ENCODE data around the gene MGMT.

The MGMT gene

DNA sequence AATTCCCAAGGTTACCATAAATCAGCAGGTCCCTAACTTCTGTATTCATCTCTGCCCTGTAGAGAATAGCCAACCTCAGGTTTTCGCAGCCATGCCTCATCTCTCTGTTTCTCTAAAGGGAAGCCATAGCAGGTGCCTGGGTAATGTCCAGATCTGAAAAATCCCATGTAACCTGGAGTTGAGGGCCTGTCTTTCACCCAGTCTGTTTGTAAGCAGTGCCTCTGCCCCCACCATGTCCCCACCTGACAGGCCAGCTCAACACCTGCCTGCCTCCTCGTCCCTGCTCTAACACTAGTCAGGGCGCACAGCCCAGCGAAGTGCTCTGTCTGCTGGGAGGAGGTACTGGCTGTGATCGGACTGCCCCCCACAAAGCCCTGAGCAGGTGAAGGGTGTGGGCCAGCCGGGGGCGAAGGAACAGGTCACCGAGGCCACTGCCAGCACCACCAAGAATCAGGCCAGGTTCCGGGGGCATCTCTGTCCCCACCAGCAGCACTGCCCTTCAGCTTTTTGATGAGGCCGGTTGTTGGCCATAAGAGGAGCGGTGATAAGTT is 210.4 kb downstream of the MGMT start:
- ATAC-seq, result no peak
- Mint-ChIP-seq H3K9me3 (peaks cover 3% of the 10 kb centered on the region), H3K4me1 (peaks cover 30% of the 10 kb centered on the region), H3K27ac (no peak overlapping the region), H3K27me3 (no peaks in the 10 kb centered on the region), H3K36me3 (peaks cover 47% of the 10 kb centered on the region), H3K4me3 (no peak overlapping the region)

DNA sequence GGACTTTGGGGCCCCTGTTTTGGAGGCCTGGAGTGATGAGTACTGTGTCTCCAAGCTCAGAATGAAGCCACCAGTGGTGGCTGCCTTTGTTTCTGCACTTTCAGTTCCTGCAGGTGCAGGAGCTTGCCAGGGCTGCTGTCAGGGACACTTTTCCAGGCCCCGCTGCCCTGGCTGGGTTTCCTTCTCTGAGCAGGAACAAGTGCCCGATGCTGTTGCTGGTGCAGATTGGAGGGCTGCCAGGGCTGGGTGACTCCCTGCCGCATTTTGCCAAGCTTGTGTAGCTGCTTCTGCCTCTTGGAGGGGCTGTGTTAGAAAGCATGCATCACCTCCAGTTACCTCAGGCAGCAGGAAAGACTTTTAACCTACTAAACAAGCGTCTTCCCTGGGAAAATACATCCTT is 211.1 kb downstream of the MGMT start:
- Mint-ChIP-seq H3K27me3 (no peaks in the 10 kb centered on the region), H3K9me3 (peaks cover 3% of the 10 kb centered on the region), H3K4me1 (peaks cover 30% of the 10 kb centered on the region), H3K27ac (no peak overlapping the region), H3K36me3 (peaks cover 44% of the 10 kb centered on the region), H3K4me3 (no peak overlapping the region)
- no peak for ATAC-seq

DNA sequence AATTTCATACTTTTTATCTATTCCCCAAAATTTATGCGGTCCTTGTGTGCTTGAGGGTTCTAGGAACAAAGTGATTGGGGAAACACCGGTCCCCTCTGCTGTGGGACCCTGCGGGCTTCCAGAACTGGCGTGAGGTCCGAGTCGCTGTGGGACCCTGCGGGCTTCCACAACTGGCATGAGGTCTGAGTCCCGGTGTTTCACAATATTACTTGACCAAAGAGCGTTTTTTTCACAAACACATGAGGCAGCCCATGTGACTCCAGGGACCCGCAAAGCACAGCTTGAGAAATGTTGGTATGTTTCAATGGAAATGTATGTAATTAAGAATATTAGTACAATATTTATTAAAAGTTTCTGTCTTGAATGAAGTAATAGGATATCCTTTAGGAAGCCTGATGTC is 212.2 kb downstream of the MGMT start:
- H3K27me3 Mint-ChIP-seq, result no peaks in the 10 kb centered on the region
- ATAC-seq, result no peak
- peaks cover 43% of the 10 kb centered on the region for H3K36me3 Mint-ChIP-seq

GRCh38 chr10:129680661-129681344 is 213.8 kb downstream of the MGMT start:
- H3K27ac Mint-ChIP-seq, result no peak overlapping the region
- H3K4me3 Mint-ChIP-seq, result no peak overlapping the region
- ATAC-seq, result no peak
- peaks cover 33% of the 10 kb centered on the region for H3K36me3 Mint-ChIP-seq
- H3K4me1 Mint-ChIP-seq, result peaks cover 32% of the 10 kb centered on the region
- no peaks in the 10 kb centered on the region for H3K9me3 Mint-ChIP-seq
- no peaks in the 10 kb centered on the region for H3K27me3 Mint-ChIP-seq

More for the DNA sequence above, 212.2 kb downstream of the MGMT start:
- H3K4me1 Mint-ChIP-seq, result peaks cover 34% of the 10 kb centered on the region
- H3K4me3 Mint-ChIP-seq, result no peak overlapping the region
- no peak overlapping the region for H3K27ac Mint-ChIP-seq
- peaks cover 3% of the 10 kb centered on the region for H3K9me3 Mint-ChIP-seq

DNA sequence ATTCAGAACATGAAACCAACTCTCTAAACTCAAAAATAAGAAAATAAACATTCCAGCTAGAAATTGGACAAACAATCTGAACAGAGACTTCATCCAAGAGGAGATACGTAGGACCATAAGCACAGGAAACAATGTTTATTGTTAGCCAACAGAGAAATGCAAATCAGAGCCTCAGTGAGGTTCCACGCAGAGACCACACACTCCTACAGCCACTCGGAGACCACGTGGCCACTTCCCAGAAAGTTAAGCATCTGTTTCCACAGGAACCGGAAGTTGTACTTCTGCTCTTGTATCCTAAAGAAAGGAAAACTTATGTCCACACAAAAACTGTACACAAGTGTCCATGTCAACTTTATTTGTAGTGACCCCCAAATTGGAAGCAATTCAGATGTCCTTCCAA is 214.8 kb downstream of the MGMT start:
- no peak for ATAC-seq
- Mint-ChIP-seq H3K27ac (peak overlapping the region; percentile 3), H3K27me3 (no peaks in the 10 kb centered on the region), H3K36me3 (peaks cover 33% of the 10 kb centered on the region), H3K4me3 (no peak overlapping the region), H3K9me3 (no peaks in the 10 kb centered on the region), H3K4me1 (peaks cover 26% of the 10 kb centered on the region)

- Mint-ChIP-seq H3K27me3 (no peaks in the 10 kb centered on the region), H3K9me3 (no peaks in the 10 kb centered on the region), H3K4me1 (peaks cover 26% of the 10 kb centered on the region), H3K27ac (no peak overlapping the region), H3K4me3 (no peak overlapping the region), H3K36me3 (peaks cover 28% of the 10 kb centered on the region)
- no peak for ATAC-seq
Observed at GRCh38 chr10:129683519-129683918, 216.5 kb downstream of the MGMT start.

DNA sequence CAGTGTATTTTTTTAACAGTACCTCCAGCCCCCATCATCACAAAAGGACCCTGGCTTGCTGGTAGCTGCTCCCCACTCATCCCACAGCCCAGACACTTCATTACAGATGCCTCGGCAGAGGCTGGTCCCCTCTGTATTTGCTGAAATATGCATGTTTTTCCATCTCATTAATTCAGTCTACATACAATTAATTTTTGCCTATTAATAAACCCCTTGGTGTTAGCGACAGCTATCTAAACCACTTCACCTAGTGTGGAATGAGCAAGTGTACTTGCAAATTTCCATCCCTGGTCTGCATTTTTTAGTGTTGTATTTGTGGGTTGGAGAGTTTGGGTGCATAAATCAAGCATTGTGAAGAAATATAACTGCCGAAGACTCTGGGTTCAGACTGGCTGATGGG is 216.9 kb downstream of the MGMT start:
- no peak for ATAC-seq

GRCh38 chr10:129685271-129685670 is 218.2 kb downstream of the MGMT start:
- Mint-ChIP-seq H3K4me1 (peaks cover 27% of the 10 kb centered on the region), H3K4me3 (no peak overlapping the region), H3K27ac (no peak overlapping the region), H3K36me3 (peaks cover 22% of the 10 kb centered on the region), H3K27me3 (no peaks in the 10 kb centered on the region), H3K9me3 (no peaks in the 10 kb centered on the region)
- no peak for ATAC-seq

More for the DNA sequence above, 216.9 kb downstream of the MGMT start:
- Mint-ChIP-seq H3K4me1 (peaks cover 26% of the 10 kb centered on the region), H3K4me3 (no peak overlapping the region), H3K27me3 (no peaks in the 10 kb centered on the region), H3K36me3 (peaks cover 29% of the 10 kb centered on the region), H3K9me3 (no peaks in the 10 kb centered on the region), H3K27ac (no peak overlapping the region)

DNA sequence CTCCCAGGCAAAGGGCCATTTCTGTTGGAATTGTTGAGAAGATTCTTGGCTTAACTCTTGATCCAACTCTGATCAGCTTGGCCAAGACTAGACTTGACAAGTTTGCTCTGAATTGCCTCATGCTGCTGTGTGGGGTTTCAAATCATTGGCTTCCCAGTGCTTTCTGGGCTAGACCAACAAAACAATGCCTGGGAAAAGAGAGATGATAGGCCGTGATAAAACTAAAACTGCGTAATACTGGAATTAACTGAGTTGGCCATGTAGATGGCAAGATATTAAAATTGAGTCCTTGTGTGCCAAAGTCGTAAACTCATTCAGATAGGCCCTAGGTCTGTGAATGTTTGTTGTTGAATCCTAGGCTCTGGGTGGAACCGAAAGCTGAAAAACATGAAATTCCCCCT is 222.6 kb downstream of the MGMT start:
- ATAC-seq, result no peak
- Mint-ChIP-seq H3K4me1 (peaks cover 14% of the 10 kb centered on the region), H3K27ac (no peak overlapping the region)

DNA sequence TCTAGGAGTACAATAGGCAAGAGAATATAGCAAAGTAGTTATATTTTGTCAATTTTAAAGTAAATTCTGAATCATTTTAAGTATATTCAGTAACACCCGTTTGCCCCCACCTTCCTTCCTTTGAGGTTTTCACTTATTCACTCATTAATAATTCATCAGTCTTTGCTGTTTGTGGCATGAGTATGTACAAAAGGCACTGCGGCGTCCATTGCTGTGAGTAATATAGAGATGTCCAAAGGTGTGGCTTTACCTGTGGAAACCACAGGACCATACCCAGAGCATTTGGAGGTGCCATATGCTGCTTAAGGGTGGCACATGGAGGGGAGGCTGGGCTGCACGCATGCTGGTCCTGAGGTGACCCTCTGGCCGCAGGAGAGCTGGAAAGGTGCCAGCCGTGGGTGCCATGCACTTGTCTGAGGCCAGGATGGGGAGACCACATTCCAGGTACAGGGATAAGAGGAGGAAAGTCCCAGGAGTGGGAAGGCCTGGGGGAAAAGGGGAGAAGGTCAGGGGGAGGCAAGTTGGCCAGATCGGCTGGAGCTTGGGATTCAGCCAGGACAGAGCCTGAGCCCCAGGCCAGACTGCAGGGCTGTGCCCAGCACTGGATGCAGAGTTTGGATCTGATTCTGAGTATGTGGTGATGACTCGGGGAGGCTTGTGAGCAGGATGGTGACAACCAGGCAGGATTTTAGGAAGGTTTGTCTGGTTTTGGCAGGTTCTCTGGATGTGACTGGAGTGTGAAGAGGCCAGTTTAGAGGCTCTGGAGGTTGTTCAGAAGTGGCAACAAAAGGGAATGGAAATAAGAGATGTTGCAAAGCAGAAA is 223.4 kb downstream of the MGMT start:
- Mint-ChIP-seq H3K27ac (no peak overlapping the region), H3K27me3 (no peaks in the 10 kb centered on the region), H3K9me3 (no peaks in the 10 kb centered on the region), H3K36me3 (peaks cover 14% of the 10 kb centered on the region), H3K4me3 (no peak overlapping the region), H3K4me1 (peaks cover 9% of the 10 kb centered on the region)
- ATAC-seq, result no peak

More for the DNA sequence above, 222.6 kb downstream of the MGMT start:
- no peaks in the 10 kb centered on the region for H3K27me3 Mint-ChIP-seq
- H3K9me3 Mint-ChIP-seq, result no peaks in the 10 kb centered on the region
- no peak overlapping the region for H3K4me3 Mint-ChIP-seq
- H3K36me3 Mint-ChIP-seq, result peaks cover 14% of the 10 kb centered on the region

GRCh38 chr10:129692695-129693094 is 225.7 kb downstream of the MGMT start:
- no peak for ATAC-seq
- no peaks in the 10 kb centered on the region for H3K9me3 Mint-ChIP-seq
- H3K4me1 Mint-ChIP-seq, result peaks cover 7% of the 10 kb centered on the region
- H3K27me3 Mint-ChIP-seq, result no peaks in the 10 kb centered on the region
- H3K27ac Mint-ChIP-seq, result no peak overlapping the region
- no peak overlapping the region for H3K4me3 Mint-ChIP-seq
- H3K36me3 Mint-ChIP-seq, result peaks cover 21% of the 10 kb centered on the region

DNA sequence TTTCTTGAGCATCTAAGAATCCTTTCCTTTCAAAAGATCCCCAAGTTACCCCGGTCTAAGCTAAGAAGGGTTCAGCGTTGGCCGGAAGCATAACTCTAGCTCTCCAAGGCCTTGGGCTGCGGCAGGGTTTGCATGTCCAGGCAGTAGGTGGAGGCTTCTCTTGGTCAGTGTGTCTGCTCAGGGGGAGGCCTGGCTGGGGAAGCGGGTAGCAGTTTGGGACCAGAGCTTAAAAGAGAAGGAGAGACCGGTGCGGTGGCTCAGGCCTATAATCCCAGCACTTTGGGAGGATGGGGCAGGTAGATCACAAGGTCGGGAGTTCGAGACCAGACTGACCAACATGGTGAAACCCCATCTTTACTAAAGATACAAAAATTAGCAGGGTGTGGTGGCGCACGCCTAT is 226.3 kb downstream of the MGMT start:
- peaks cover 7% of the 10 kb centered on the region for H3K4me1 Mint-ChIP-seq
- no peak overlapping the region for H3K4me3 Mint-ChIP-seq
- H3K9me3 Mint-ChIP-seq, result no peaks in the 10 kb centered on the region
- H3K36me3 Mint-ChIP-seq, result peaks cover 19% of the 10 kb centered on the region
- no peaks in the 10 kb centered on the region for H3K27me3 Mint-ChIP-seq
- H3K27ac Mint-ChIP-seq, result no peak overlapping the region
- ATAC-seq, result no peak

DNA sequence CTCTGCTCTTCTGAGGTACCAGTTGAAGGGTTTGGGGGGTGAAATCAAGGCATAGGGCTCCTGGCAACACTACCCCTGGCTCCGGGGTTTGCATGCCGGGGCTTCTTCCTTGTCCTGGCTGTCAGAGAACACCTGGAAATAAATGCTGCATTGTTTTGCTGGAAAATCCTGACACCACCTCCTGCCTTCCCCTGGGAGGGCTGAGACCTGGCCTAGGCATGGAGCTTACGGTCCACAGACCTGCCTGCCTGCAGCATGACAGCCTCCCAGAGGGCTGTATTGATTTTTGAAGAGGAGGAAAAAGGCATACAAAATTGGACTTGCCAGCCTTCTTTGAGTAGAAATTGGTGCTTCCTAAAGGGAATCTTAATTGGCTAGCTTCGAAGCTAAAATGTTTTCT is 227.1 kb downstream of the MGMT start:
- H3K36me3 Mint-ChIP-seq, result peaks cover 17% of the 10 kb centered on the region

GRCh38 chr10:129694691-129695243 is 227.7 kb downstream of the MGMT start:
- Mint-ChIP-seq H3K27me3 (no peaks in the 10 kb centered on the region), H3K4me1 (peaks cover 7% of the 10 kb centered on the region), H3K9me3 (no peaks in the 10 kb centered on the region), H3K27ac (no peak overlapping the region), H3K36me3 (peaks cover 21% of the 10 kb centered on the region), H3K4me3 (no peak overlapping the region)
- no peak for ATAC-seq

More for the DNA sequence above, 227.1 kb downstream of the MGMT start:
- Mint-ChIP-seq H3K27me3 (no peaks in the 10 kb centered on the region), H3K9me3 (no peaks in the 10 kb centered on the region), H3K27ac (no peak overlapping the region), H3K4me1 (peaks cover 7% of the 10 kb centered on the region), H3K4me3 (no peak overlapping the region)
- ATAC-seq, result no peak

DNA sequence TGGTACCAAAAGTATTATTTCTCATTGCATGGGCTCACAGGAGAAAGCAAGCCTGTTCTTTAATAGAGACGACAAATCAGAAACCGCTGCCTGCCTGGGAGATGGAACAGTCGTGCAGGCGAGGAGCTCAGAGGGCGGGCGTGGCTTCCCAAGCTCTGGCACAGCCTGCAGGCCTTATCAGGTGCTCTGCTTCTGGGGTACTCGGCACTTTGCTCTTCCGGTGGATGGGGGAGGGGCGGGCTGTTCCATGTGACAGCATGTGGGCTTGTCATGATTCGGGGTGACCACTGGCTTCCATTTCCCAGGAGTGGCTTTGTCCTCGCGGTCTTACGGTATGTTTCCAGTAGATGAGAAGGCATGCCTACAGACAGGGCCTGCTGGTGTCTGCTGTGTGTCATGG is 228.6 kb downstream of the MGMT start:
- H3K4me3 Mint-ChIP-seq, result no peak overlapping the region
- peaks cover 20% of the 10 kb centered on the region for H3K36me3 Mint-ChIP-seq
- no peak for ATAC-seq
- no peaks in the 10 kb centered on the region for H3K9me3 Mint-ChIP-seq
- no peak overlapping the region for H3K27ac Mint-ChIP-seq
- peaks cover 2% of the 10 kb centered on the region for H3K4me1 Mint-ChIP-seq
- no peaks in the 10 kb centered on the region for H3K27me3 Mint-ChIP-seq

All from stimulated activated memory B cell treated with anti-CD40 and anti-IgM and Interleukin-4, amounts not matched to agents 10 μg/mL and 1 μg/mL and 100 μg/mL, for 72 hours (primary cell).